ENCODE results near the gene DTNB. TPM values are rescaled to one million over a fixed set of nuclear protein-coding genes. Genes with fewer than 3 reads are reported as not detected.

The DTNB gene
- polyA plus RNA-seq, 1 of the 3 experiments (the other 2 are of a cell fraction) = 15.3 TPM

DNA sequence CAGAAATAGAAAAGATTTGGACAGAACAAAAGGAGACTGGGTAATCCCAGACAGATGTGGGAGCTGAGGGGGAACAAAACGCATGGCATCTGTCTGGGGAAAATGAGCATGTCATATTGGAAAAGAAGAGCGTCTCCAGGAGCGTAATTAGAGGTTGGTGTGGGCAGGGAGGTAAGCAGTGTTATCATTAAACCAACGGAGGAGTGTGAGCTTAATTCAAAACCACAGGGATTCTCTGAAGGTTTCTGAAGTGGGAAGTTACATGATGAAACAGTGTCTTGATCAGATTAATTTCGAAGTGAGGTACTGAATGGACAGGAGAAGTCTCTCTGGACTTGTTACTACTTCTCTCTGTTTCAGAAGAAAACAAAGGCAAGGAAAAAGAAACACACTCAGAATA is 53.3 kb downstream of the DTNB start (continued):
- no peak for TF ChIP-seq MXI1 (IDR thresholded peaks at IDR 0.05; ENCODE audit: low read depth, low read length)
- TF ChIP-seq, protein P1, sequence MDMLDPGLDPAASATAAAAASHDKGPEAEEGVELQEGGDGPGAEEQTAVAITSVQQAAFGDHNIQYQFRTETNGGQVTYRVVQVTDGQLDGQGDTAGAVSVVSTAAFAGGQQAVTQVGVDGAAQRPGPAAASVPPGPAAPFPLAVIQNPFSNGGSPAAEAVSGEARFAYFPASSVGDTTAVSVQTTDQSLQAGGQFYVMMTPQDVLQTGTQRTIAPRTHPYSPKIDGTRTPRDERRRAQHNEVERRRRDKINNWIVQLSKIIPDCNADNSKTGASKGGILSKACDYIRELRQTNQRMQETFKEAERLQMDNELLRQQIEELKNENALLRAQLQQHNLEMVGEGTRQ (IDR thresholded peaks at IDR 0.05; ENCODE audit: borderline replicate concordance, low read depth, low read length) = no peak

DNA sequence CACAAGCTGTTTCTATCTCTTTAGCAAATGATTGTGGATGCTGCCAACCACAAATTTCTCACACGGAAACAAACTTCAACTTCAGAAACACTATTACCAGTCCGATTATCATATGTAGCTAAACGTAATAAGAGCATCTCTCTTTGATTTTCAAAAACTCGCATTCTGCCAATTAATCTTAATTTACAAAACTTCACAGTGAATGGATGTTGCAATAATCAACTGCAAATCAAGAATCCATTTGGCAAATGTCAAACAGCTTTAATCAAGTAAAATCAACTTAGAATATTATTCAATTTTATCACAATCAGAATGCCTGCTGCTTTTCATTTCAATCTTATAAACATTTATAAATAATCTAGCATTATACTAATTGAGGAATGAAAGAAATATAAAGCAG is 54.2 kb downstream of the DTNB start:
- 83% methylated on average over 4 of the region's 4 CpGs for WGBS (ENCODE audit: low lambda C conversion rate)
- H4K20me1 ChIP-seq (ENCODE audit: insufficient read depth) = no peaks in the 10 kb centered on the region; the same call in 1 of the 2 replicates
- H3F3A ChIP-seq (replicated peaks; ENCODE audit: insufficient read depth) = peaks cover 30% of the 10 kb centered on the region
- H3K36me3 ChIP-seq (replicated peaks in 1 of 2; ENCODE audit: control insufficient read depth in 1 of 2, insufficient read depth in 2 of 2, low read length in 1 of 2) = peaks cover 0 to 10% of the 10 kb centered on the region in 2 experiments
- H3K79me2 ChIP-seq (ENCODE audit: insufficient read depth) = no peaks in the 10 kb centered on the region
- no peak overlapping the region for H2AFZ ChIP-seq (ENCODE audit: low read depth)
- TF ChIP-seq, protein P2, sequence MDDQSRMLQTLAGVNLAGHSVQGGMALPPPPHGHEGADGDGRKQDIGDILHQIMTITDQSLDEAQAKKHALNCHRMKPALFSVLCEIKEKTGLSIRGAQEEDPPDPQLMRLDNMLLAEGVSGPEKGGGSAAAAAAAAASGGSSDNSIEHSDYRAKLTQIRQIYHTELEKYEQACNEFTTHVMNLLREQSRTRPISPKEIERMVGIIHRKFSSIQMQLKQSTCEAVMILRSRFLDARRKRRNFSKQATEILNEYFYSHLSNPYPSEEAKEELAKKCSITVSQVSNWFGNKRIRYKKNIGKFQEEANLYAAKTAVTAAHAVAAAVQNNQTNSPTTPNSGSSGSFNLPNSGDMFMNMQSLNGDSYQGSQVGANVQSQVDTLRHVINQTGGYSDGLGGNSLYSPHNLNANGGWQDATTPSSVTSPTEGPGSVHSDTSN (IDR thresholded peaks at IDR 0.05) = no peak
- TF ChIP-seq TCF12 (IDR thresholded peaks at IDR 0.05) = no peak
- no peak for TF ChIP-seq TEAD4 (IDR thresholded peaks at IDR 0.05; ENCODE audit: borderline replicate concordance, insufficient read depth)
- TF ChIP-seq GATA2 (CRISPR knock-in tag; IDR thresholded peaks at IDR 0.05) = no peak
- TF ChIP-seq, protein P3, sequence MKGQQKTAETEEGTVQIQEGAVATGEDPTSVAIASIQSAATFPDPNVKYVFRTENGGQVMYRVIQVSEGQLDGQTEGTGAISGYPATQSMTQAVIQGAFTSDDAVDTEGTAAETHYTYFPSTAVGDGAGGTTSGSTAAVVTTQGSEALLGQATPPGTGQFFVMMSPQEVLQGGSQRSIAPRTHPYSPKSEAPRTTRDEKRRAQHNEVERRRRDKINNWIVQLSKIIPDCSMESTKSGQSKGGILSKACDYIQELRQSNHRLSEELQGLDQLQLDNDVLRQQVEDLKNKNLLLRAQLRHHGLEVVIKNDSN (IDR thresholded peaks at IDR 0.05; ENCODE audit: borderline replicate concordance, low read depth) = no peak
- TF ChIP-seq FOXM1 (IDR thresholded peaks at IDR 0.05; ENCODE audit: low read depth) = no peak
- TF ChIP-seq, protein P4, sequence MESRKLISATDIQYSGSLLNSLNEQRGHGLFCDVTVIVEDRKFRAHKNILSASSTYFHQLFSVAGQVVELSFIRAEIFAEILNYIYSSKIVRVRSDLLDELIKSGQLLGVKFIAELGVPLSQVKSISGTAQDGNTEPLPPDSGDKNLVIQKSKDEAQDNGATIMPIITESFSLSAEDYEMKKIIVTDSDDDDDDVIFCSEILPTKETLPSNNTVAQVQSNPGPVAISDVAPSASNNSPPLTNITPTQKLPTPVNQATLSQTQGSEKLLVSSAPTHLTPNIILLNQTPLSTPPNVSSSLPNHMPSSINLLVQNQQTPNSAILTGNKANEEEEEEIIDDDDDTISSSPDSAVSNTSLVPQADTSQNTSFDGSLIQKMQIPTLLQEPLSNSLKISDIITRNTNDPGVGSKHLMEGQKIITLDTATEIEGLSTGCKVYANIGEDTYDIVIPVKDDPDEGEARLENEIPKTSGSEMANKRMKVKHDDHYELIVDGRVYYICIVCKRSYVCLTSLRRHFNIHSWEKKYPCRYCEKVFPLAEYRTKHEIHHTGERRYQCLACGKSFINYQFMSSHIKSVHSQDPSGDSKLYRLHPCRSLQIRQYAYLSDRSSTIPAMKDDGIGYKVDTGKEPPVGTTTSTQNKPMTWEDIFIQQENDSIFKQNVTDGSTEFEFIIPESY (IDR thresholded peaks at IDR 0.05; ENCODE audit: borderline replicate concordance, low read depth) = no peak
- no peak for TF ChIP-seq YY1 (IDR thresholded peaks at IDR 0.05; ENCODE audit: low read depth)
- no peak for TF ChIP-seq ELF1 (IDR thresholded peaks at IDR 0.05)
- no peak for TF ChIP-seq JUND (IDR thresholded peaks at IDR 0.05)
- TF ChIP-seq, protein P5, sequence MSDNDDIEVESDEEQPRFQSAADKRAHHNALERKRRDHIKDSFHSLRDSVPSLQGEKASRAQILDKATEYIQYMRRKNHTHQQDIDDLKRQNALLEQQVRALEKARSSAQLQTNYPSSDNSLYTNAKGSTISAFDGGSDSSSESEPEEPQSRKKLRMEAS (IDR thresholded peaks at IDR 0.05; ENCODE audit: low read depth) = no peak
- TF ChIP-seq, protein P1 (IDR thresholded peaks at IDR 0.05; ENCODE audit: borderline replicate concordance, low read depth, low read length) = no peak
- TF ChIP-seq, protein P6, sequence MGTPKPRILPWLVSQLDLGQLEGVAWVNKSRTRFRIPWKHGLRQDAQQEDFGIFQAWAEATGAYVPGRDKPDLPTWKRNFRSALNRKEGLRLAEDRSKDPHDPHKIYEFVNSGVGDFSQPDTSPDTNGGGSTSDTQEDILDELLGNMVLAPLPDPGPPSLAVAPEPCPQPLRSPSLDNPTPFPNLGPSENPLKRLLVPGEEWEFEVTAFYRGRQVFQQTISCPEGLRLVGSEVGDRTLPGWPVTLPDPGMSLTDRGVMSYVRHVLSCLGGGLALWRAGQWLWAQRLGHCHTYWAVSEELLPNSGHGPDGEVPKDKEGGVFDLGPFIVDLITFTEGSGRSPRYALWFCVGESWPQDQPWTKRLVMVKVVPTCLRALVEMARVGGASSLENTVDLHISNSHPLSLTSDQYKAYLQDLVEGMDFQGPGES (IDR thresholded peaks at IDR 0.05; ENCODE audit: low read depth, low read length) = no peak
- no peak for TF ChIP-seq GABPA (IDR thresholded peaks at IDR 0.05; ENCODE audit: low read depth)
- no peak for TF ChIP-seq EP300 (IDR thresholded peaks at IDR 0.05; ENCODE audit: borderline replicate concordance in 1 of 2, low read depth in 1 of 2, low read length in 1 of 2)
- no peak for TF ChIP-seq POLR2AphosphoS5 (IDR thresholded peaks at IDR 0.05; ENCODE audit: low read depth, low read length)
- no peak for TF ChIP-seq CHD2 (IDR thresholded peaks at IDR 0.05; ENCODE audit: low read length, partially characterized antibody)
- no peak for TF ChIP-seq RAD21 (IDR thresholded peaks at IDR 0.05; ENCODE audit: low read length)
- TF ChIP-seq TAF1 (IDR thresholded peaks at IDR 0.05; ENCODE audit: borderline replicate concordance, low read depth, low read length) = no peak
- no peak for TF ChIP-seq SIN3A (IDR thresholded peaks at IDR 0.05; ENCODE audit: borderline replicate concordance, low read depth, low read length)
- ChIA-PET CTCF (interaction anchor here (0.6 to 2.1 kb wide), 4 partner anchors 9 to 81 kb away, joined by 3 to 15 read pairs (median 4); no protein-coding TSS in a partner anchor), POLR2A (no interaction called here)
- H3K9ac ChIP-seq = no peak overlapping the region
- H3K9me2 ChIP-seq = no peaks in the 10 kb centered on the region
- no peaks in the 10 kb centered on the region for H3K27me3 ChIP-seq (ENCODE audit: insufficient read depth)
- no peaks in the 10 kb centered on the region for H3K9me3 ChIP-seq
- DNase-seq = no peak
- H3K4me2 ChIP-seq = peak overlapping the region; percentile 76
- peaks cover 0 to 16% of the 10 kb centered on the region in 2 experiments; a peak in 3 of 4 replicates for H3K4me1 ChIP-seq (ENCODE audit: control insufficient read depth in 1 of 2, insufficient read depth in 2 of 2, low read depth in 1 of 2, low read length in 1 of 2)
- peak overlapping the region; percentile 39 to 99; a peak in 2 of 4 replicates for H3K27ac ChIP-seq (ENCODE audit: low read depth in 2 of 2, low read length in 1 of 2)
- no peak overlapping the region for H3K4me3 ChIP-seq (ENCODE audit: low read depth in 2 of 2, low read length in 1 of 2)

Measured in SK-N-SH (cell line).